RWPE2 (cell line): ENCODE measurements around the gene ARPC2.
"Not testable (repeated sequence)": the region's sequence is repeated elsewhere in the genome, so short reads cannot be mapped to it uniquely, and the experiment has no call there.

Experiments used
- ATAC-seq: fragments of 200-7000 bp; cut with Tn5 transposase; 3 replicates; pipeline ENCODE4 v1.9.1; 2021; ENCODE audit warnings: low read depth
- DNase-seq: peaks from one replicate; pipeline ENCODE4 v3.0.0-alpha.2; 2020; ENCODE audit warnings: low spot score
- H3K27ac ChIP-seq: fragments of 450-650 bp; 2 replicates; pipeline ENCODE4 v1.5.1; 2017; ENCODE audit warnings: mild to moderate bottlenecking; ENCODE audit not compliant: poor library complexity, severe bottlenecking
- H3K27me3 ChIP-seq: fragments of 250-450 bp; sonication (Bioruptor Pico); 2 replicates; pipeline ENCODE4 v1.5.1; 2021; ENCODE audit warnings: mild to moderate bottlenecking, moderate library complexity; ENCODE audit not compliant: insufficient read depth, poor library complexity, severe bottlenecking
- H3K36me3 ChIP-seq: fragments of 250-450 bp; sonication (Bioruptor Pico); 2 replicates; pipeline ENCODE4 v1.5.1; 2020; ENCODE audit warnings: low read depth, mild to moderate bottlenecking, moderate library complexity
- H3K4me1 ChIP-seq: fragments of 250-450 bp; sonication (Bioruptor Pico); 2 replicates; pipeline ENCODE4 v1.5.1; 2021; ENCODE audit warnings: mild to moderate bottlenecking, moderate library complexity; ENCODE audit not compliant: insufficient read depth, poor library complexity, severe bottlenecking
- H3K4me3 ChIP-seq: fragments of 250-450 bp; sonication (Bioruptor Pico); 2 replicates; pipeline ENCODE4 v1.5.1; 2021; ENCODE audit warnings: mild to moderate bottlenecking, moderate library complexity; ENCODE audit not compliant: severe bottlenecking
- H3K9me3 ChIP-seq: fragments of 250-450 bp; sonication (Bioruptor Pico); 2 replicates; pipeline ENCODE4 v1.5.1; 2021; ENCODE audit warnings: mild to moderate bottlenecking, moderate library complexity; ENCODE audit not compliant: severe bottlenecking
- CTCF ChIP-seq: fragments of 450-650 bp; IDR thresholded peaks from one replicate; pipeline ENCODE4 v1.5.1; 2017; ENCODE audit warnings: mild to moderate bottlenecking, moderate library complexity; ENCODE audit not compliant: poor library complexity, severe bottlenecking

Gene ARPC2

GRCh38 chr2:218271487-218271797 lies 54.5 kb downstream of the ARPC2 start:
- DNase-seq (no peak), ATAC-seq (no peak)
- Histone ChIP-seq H3K4me1 (peaks cover 18% of the 10 kb centered on the region), H3K36me3 (peaks cover 64% of the 10 kb centered on the region), H3K27ac (peak overlapping the region; percentile 62), H3K4me3 (peak overlapping the region; percentile 60), H3K9me3 (no peaks in the 10 kb centered on the region), H3K27me3 (no peaks in the 10 kb centered on the region)
- TF ChIP-seq CTCF = no peak

- no peaks in the 10 kb centered on the region for H3K27me3 ChIP-seq
- TF ChIP-seq CTCF = no peak
- peak overlapping the region; percentile 62 for H3K27ac ChIP-seq
- H3K4me1 ChIP-seq = peaks cover 18% of the 10 kb centered on the region
- peak overlapping the region; percentile 60 for H3K4me3 ChIP-seq
- no peaks in the 10 kb centered on the region for H3K9me3 ChIP-seq
- H3K36me3 ChIP-seq = peaks cover 68% of the 10 kb centered on the region
- DNase-seq = no peak
- ATAC-seq = no peak
Measured at GRCh38 chr2:218271865-218272530, 55.0 kb downstream of the ARPC2 start.

GRCh38 chr2:218272531-218273212 lies 55.7 kb downstream of the ARPC2 start:
- Histone ChIP-seq H3K4me1 (peaks cover 18% of the 10 kb centered on the region), H3K4me3 (no peak overlapping the region), H3K27me3 (no peaks in the 10 kb centered on the region), H3K9me3 (no peaks in the 10 kb centered on the region), H3K27ac (peak overlapping the region; percentile 62), H3K36me3 (peaks cover 68% of the 10 kb centered on the region)
- ATAC-seq (peak; percentile 73), DNase-seq (peak; percentile 93)
- peak; percentile 93 for TF ChIP-seq CTCF

- peaks cover 69% of the 10 kb centered on the region for H3K36me3 ChIP-seq
- H3K9me3 ChIP-seq, ATAC-seq, H3K27me3 ChIP-seq, DNase-seq, H3K4me3 ChIP-seq: not testable (repeated sequence)
- peak overlapping the region; percentile 62 for H3K27ac ChIP-seq
- H3K4me1 ChIP-seq = peaks cover 18% of the 10 kb centered on the region
Measured at GRCh38 chr2:218273214-218273907, 56.4 kb downstream of the ARPC2 start.

- Histone ChIP-seq H3K4me3 (no peak overlapping the region), H3K4me1 (peaks cover 18% of the 10 kb centered on the region), H3K9me3 (no peaks in the 10 kb centered on the region), H3K36me3 (peaks cover 73% of the 10 kb centered on the region), H3K27me3 (no peaks in the 10 kb centered on the region), H3K27ac (peak overlapping the region; percentile 62)
- no peak for TF ChIP-seq CTCF
- ATAC-seq (no peak), DNase-seq (no peak)
Measured at GRCh38 chr2:218273908-218274249, 56.9 kb downstream of the ARPC2 start.
